HUDEP-2 (cell line): ENCODE data around the gene ADM.
"Not testable (repeated sequence)": the region's sequence is repeated elsewhere in the genome, so short reads cannot be mapped to it uniquely, and the experiment has no call there.

Experiments used
- DNase-seq, 76 experiments: peaks; one replicate each; lab custom pipeline; 2025; ENCODE audit not compliant: unreplicated experiment in 76 of 76; lab: John Stamatoyannopoulos, UW

ADM gene

DNA sequence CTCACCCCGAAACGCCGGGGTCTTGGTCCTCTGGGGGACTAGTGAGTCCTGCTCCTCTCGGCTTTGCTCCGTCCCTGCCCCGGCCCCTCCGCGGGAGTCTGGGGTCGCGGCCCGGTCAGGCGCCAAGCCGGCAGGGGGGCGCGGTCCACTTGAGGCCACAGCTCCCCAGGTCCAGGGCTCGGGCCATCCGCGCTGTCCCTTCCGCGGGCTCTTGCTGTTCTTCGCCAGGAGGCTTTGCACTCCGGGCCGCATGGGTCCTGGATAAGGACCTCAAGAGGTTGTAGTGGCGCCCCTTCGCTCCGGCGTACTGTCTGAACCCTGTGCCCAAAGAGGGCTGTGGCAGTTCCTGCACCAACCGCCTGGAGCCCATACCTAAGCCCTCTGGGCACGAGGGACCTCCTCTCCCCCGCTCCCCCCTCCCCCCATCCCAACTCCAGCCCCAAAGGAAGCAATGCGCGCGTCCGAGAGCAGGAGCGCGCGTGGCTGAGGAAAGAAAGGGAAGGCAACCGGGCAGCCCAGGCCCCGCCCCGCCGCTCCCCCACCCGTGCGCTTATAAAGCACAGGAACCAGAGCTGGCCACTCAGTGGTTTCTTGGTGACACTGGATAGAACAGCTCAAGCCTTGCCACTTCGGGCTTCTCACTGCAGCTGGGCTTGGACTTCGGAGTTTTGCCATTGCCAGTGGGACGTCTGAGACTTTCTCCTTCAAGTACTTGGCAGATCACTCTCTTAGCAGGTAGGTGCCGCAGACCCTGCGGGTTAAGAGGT lies at the start of gene ADM:
ADM (plus strand) TSS at position 579 of the 767 bp plus-strand sequence. CDS start 628 bp downstream, outside the sequence.
- DNase-seq = peak in 2 of 76 experiments; percentile 12 to 23

GRCh38 chr11:10255388-10256125 lies 49.3 kb upstream of the ADM start:
- no peak for DNase-seq

- DNase-seq = no peak
Observed at GRCh38 chr11:10257478-10257877, 47.4 kb upstream of the ADM start.

GRCh38 chr11:10261821-10262220 lies 43.1 kb upstream of the ADM start:
- no peak for DNase-seq

- no peak for DNase-seq
Observed at GRCh38 chr11:10263929-10264328, 40.9 kb upstream of the ADM start.

DNA sequence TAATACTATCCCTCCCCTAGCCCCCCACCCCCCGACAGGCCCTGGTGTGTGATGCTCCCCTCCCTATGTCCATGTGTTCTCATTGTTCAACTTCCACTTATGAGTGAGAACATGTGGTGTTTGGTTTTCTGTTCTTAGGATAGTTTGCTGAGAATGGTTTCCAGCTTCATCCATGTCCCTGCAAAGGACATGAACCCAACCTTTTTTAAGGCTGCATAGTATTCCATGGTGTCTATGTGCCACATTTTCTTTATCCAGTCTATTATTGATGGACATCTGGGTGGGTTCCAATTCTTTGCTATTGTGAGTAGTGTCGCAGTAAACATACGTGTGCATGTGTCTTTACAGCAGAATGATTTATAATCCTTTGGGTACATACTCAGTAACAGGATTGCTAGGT lies 40.2 kb upstream of the ADM start:
- not testable (repeated sequence) for DNase-seq

GRCh38 chr11:10265936-10266335 lies 38.9 kb upstream of the ADM start:
- DNase-seq = no peak

DNA sequence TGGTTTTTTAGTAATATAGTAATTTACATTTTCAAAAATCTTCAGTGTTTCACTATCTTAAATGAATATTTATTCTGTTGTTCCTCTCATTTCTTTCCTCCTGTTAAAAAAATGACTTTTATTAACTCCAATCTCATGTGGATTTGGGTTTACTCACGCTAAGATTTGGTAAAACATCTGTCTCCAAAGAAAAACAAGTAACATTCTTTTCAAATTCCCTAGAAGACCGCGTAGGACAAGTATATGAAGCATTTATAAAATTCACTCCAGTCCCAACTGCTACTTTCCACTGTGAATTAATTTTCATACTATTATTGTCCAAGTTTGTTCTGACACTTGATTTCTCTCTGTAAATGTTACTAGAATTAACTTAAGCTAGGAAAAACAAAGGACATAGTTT lies 37.1 kb upstream of the ADM start:
- no peak for DNase-seq

GRCh38 chr11:10268746-10269488 lies 36.0 kb upstream of the ADM start:
- no peak for DNase-seq

DNA sequence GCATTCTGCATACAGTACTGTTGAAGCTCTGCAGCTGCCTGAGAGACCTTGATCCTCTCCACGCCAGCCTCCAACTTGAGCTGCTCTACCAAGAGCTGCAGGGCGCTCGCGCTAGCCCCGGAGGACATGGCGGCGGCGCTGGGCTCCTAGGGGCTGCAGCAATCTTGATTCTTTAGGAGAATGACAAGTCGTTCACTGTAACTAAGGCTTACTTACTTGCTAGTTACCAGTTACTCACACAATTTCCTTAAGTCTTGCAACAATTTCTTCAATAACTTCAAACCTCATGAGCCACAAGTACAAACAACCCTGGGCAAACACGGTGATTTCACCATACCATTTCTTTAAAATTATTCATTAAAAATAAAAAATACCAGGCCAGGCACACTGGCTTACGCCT lies 32.7 kb upstream of the ADM start:
- no peak for DNase-seq

- DNase-seq = no peak
Observed at GRCh38 chr11:10273738-10274137, 31.1 kb upstream of the ADM start.

DNA sequence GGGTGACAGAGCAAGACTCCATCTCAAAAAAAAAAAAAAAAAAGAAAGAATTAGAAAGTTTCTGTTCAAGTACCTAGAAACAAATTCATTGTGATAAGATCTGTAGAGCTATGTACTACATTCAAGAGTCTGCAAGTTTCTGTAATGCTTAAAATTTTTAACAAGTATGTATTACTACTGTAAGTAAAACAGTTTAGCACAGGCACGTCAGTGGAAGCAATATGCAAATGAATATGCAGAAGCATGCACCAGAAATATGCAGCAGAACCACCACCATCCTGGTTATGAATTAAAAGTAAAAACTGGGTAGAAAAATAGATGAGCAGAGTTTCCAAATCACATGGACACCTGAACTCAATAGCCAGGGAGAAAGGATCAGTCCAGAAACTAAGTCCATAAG lies 30.1 kb upstream of the ADM start:
- no peak for DNase-seq

DNA sequence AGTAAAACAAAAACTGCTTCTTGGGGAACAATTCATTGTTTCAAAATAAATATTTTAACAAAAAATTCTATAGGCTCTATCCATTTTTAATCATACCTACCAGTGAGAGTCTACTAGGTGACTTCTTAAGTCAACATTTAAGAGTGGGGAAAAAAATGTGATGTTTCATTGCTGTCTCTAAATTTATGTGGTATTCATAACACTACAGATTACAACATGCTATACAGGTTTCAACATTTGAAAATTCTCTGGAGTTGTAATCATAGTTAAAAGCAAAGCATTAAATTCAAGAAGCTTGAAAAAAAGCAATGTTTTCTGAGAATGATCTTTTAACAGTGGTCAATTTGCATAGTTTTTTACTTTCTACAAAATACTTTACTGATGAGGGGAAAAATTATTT lies 29.2 kb upstream of the ADM start:
- no peak for DNase-seq

DNA sequence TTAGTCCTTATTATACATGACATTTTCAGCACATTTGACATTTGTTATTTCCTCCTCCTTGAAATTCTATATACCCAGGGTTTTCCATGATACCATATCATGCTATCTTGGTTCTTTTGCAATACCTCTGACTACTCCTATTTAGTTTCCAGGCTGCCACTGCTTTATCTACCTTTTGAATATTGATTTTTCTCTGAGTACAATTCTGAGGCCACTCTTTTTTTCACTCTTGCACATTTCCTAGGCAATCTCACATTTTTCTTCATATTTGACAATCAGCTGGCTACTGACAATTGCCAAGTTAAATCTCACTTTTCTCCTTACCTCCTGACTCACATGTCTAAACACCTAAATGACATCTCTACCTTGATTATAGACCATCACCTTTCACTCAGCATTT lies 22.8 kb upstream of the ADM start:
- DNase-seq = no peak

GRCh38 chr11:10283991-10284390 lies 20.9 kb upstream of the ADM start:
- no peak for DNase-seq

DNA sequence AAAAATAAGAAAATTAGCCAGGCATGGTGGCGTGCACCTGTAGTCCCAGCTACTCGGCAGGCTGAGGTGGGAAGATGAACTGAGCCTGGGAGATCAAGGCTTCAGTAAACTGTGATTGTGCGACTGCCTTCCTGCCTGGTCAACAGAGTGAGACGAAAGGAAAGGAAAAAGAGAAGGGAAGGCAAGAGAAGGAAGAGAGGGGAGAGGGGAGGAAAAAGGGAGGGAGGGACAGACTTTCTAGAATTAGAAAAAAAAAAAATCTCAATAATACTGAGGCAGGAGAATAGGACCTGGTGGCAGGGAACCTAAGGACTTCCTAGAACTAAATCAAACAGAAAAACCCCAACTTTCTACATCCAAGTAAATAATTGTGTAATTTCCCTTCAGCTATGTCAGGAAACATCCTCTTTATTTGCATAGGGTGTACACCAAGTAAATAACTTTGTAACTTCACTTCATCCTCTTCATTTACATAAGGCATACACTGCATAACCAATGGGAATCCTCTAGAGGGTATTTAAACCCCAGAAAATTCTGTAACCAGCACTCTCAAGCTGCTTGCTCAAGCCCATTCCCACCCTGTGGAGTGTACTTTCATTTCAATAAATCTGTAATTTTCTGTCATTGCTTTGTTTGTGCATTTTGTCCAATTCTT lies 19.6 kb upstream of the ADM start:
- no peak for DNase-seq

- no peak for DNase-seq
Observed at GRCh38 chr11:10287140-10287539, 17.7 kb upstream of the ADM start.

DNA sequence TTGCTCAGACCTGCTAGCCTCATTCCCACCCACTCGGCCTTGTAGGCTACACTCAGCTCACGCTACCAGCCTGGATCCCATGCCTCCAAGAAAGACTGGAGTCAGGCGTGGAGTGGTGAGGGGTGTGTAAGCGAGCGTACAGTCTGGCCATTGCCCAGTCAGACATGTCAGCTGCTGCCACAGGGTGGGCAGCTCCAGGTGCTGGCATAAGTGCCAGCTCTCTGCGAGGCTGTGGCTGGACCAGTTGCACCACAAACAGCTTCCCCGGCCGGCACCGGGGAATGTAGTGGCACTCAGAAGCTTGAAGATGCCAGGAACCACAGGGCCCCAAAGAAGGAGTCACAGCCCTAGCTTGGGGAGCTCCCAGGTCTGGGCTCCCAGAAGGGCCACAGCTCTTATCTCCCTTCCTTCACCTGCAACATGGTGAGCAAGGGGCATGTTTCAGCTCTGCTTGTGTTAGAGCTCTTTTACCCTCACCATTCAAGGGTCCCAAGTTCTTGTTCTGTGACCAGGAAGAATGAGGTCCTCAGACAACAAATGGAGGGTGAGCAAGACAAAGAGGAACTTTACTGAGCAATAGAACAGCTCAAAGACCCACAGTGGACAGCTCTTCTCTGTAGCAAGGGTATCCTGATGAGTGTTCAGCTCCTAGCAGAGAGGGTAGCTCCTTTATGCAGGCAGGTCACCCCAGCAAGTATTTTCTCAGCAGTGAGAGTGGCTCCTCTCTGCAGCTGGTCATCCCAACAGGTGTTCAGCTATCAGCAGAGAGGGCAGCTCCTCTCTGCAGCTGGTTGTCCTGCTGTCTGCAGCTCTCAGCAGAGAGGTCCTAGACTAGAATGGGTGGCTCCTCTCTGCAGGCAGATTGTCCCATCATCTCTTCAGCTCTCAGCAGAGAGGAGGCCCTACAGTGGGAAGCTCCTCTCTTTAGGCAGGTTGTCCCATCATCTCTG lies 16.8 kb upstream of the ADM start:
- no peak for DNase-seq

- DNase-seq = no peak
Observed at GRCh38 chr11:10288881-10289764, 15.8 kb upstream of the ADM start.
